ENCODE measurements around the gene CFLAR. TPM values are rescaled to one million over a fixed set of nuclear protein-coding genes. Genes with fewer than 3 reads are reported as not detected.

CFLAR gene
- total RNA-seq, 1 experiment from 2014 or later = 21.5 TPM

DNA sequence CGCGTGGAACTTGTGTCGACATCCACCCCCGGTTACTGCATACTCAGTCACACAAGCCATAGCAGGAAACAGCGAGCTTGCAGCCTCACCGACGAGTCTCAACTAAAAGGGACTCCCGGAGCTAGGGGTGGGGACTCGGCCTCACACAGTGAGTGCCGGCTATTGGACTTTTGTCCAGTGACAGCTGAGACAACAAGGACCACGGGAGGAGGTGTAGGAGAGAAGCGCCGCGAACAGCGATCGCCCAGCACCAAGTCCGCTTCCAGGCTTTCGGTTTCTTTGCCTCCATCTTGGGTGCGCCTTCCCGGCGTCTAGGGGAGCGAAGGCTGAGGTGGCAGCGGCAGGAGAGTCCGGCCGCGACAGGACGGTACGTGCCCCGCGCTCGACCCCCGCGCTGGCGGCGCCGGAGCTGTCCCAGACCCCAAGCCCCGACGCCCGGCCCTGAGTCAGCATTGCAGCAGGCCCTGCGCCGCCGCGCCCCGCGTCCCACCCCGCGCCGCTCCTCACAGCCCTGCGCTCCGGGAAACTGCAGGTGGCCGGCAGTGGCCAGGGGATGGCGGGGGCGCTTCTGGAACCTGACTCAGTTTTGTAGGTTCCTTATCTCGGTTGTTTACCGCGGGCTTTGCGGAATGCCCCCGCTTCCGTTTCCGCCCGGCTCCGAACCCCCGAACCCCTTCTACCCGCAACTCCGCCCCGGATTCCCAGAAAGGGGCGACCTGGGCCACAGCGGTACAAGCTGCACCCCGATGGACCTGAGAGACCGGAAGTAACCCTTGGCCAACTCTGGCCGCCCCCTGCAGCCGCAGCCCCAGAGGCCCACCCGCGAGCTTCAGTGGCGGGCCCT, at the start of gene CFLAR (continued):
- TF ChIP-seq, protein P1, sequence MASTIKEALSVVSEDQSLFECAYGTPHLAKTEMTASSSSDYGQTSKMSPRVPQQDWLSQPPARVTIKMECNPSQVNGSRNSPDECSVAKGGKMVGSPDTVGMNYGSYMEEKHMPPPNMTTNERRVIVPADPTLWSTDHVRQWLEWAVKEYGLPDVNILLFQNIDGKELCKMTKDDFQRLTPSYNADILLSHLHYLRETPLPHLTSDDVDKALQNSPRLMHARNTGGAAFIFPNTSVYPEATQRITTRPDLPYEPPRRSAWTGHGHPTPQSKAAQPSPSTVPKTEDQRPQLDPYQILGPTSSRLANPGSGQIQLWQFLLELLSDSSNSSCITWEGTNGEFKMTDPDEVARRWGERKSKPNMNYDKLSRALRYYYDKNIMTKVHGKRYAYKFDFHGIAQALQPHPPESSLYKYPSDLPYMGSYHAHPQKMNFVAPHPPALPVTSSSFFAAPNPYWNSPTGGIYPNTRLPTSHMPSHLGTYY (CRISPR knock-in tag; IDR thresholded peaks at IDR 0.05) = no peak
- TF ChIP-seq ZNF671 (CRISPR knock-in tag; IDR thresholded peaks at IDR 0.05) (no peak), TCF7 (CRISPR knock-in tag; IDR thresholded peaks at IDR 0.05; ENCODE audit: low read depth) (no peak), IRF2 (CRISPR knock-in tag; IDR thresholded peaks at IDR 0.05; ENCODE audit: borderline replicate concordance, low read depth) (no peak), RORB (CRISPR knock-in tag; IDR thresholded peaks at IDR 0.05) (no peak), GABPB1 (CRISPR knock-in tag; IDR thresholded peaks at IDR 0.05) (peak; percentile 69; the same call in 1 of the 2 replicates), SP1 (CRISPR knock-in tag; conservative IDR thresholded peaks at IDR 0.05) (no peak), ELF4 (CRISPR knock-in tag; IDR thresholded peaks at IDR 0.05; ENCODE audit: low read depth) (no peak), TEAD1 (CRISPR knock-in tag; IDR thresholded peaks at IDR 0.05) (no peak)
- TF ChIP-seq, protein P2, sequence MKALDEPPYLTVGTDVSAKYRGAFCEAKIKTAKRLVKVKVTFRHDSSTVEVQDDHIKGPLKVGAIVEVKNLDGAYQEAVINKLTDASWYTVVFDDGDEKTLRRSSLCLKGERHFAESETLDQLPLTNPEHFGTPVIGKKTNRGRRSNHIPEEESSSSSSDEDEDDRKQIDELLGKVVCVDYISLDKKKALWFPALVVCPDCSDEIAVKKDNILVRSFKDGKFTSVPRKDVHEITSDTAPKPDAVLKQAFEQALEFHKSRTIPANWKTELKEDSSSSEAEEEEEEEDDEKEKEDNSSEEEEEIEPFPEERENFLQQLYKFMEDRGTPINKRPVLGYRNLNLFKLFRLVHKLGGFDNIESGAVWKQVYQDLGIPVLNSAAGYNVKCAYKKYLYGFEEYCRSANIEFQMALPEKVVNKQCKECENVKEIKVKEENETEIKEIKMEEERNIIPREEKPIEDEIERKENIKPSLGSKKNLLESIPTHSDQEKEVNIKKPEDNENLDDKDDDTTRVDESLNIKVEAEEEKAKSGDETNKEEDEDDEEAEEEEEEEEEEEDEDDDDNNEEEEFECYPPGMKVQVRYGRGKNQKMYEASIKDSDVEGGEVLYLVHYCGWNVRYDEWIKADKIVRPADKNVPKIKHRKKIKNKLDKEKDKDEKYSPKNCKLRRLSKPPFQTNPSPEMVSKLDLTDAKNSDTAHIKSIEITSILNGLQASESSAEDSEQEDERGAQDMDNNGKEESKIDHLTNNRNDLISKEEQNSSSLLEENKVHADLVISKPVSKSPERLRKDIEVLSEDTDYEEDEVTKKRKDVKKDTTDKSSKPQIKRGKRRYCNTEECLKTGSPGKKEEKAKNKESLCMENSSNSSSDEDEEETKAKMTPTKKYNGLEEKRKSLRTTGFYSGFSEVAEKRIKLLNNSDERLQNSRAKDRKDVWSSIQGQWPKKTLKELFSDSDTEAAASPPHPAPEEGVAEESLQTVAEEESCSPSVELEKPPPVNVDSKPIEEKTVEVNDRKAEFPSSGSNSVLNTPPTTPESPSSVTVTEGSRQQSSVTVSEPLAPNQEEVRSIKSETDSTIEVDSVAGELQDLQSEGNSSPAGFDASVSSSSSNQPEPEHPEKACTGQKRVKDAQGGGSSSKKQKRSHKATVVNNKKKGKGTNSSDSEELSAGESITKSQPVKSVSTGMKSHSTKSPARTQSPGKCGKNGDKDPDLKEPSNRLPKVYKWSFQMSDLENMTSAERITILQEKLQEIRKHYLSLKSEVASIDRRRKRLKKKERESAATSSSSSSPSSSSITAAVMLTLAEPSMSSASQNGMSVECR (CRISPR knock-in tag; IDR thresholded peaks at IDR 0.05; ENCODE audit: borderline replicate concordance) = no peak
- TF ChIP-seq, protein P3, sequence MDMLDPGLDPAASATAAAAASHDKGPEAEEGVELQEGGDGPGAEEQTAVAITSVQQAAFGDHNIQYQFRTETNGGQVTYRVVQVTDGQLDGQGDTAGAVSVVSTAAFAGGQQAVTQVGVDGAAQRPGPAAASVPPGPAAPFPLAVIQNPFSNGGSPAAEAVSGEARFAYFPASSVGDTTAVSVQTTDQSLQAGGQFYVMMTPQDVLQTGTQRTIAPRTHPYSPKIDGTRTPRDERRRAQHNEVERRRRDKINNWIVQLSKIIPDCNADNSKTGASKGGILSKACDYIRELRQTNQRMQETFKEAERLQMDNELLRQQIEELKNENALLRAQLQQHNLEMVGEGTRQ (CRISPR knock-in tag; IDR thresholded peaks at IDR 0.05) = no peak

DNA sequence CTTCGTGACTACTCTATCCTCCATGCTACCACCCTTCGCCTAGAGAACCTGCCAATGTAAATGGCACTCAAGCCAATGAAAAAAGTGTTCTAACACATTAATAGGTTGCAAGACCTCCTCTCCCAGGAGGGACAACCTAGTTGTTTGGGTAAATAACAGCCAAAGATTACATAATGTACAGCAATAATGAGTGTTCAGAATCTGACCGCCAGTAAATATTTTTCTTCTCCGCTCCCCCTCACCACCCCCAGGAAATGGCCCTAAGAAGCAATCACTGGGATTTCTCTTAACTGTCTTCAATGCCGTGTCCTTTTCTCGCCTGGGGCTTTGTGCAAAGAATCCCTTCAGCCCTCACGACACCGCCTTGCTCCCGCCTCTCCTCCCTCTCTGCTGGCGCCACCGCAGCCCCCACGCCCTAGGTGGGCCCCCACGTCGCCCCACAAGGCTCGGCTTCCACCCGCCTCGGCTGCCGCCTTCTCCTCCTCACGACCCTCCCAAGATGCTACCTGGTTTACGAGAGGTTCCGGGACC, 45.0 kb upstream of the CFLAR start:
- Mint-ChIP-seq H3K36me3 (no peaks in the 10 kb centered on the region), H3K4me3 (peak overlapping the region; percentile 95), H3K27me3 (ENCODE audit: low read depth) (no peaks in the 10 kb centered on the region), H3K4me1 (peaks cover 17% of the 10 kb centered on the region), H3K27ac (peak overlapping the region; percentile 93), H3K9me3 (no peaks in the 10 kb centered on the region)
- no peak for DNase-seq (ENCODE audit: low spot score)
- ATAC-seq = no peak
- CTCF ChIA-PET = interaction anchor here (1.2 to 3.3 kb wide), 5 partner anchors 56 to 162 kb away, joined by 3 to 17 read pairs (median 5); partner anchors contain the start of gene ORC2
- POLR2A ChIA-PET = interaction anchor here (0.8 kb wide), 1 partner anchor 178 kb away, joined by 3 read pairs; no protein-coding TSS in a partner anchor
- TF ChIP-seq, protein P4, sequence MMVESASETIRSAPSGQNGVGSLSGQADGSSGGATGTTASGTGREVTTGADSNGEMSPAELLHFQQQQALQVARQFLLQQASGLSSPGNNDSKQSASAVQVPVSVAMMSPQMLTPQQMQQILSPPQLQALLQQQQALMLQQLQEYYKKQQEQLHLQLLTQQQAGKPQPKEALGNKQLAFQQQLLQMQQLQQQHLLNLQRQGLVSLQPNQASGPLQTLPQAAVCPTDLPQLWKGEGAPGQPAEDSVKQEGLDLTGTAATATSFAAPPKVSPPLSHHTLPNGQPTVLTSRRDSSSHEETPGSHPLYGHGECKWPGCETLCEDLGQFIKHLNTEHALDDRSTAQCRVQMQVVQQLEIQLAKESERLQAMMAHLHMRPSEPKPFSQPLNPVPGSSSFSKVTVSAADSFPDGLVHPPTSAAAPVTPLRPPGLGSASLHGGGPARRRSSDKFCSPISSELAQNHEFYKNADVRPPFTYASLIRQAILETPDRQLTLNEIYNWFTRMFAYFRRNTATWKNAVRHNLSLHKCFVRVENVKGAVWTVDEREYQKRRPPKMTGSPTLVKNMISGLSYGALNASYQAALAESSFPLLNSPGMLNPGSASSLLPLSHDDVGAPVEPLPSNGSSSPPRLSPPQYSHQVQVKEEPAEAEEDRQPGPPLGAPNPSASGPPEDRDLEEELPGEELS (CRISPR knock-in tag; IDR thresholded peaks at IDR 0.05) = 0 out of 2 replicates have a peak, but pooled peaks have one; percentile 21
- TF ChIP-seq NFYB (CRISPR knock-in tag; conservative IDR thresholded peaks at IDR 0.05; ENCODE audit: low read depth) = no peak

All from WTC11 (cell line).